ENCODE data around the gene ARID5A. TPM values are rescaled to one million over a fixed set of nuclear protein-coding genes. Genes with fewer than 3 reads are reported as not detected.
"Not testable (repeated sequence)": the region's sequence is repeated elsewhere in the genome, so short reads cannot be mapped to it uniquely, and the experiment has no call there.

Gene ARID5A
- total RNA-seq, 1 donor: 9.5 TPM

- no peak for DNase-seq (ENCODE audit: low read depth)
- TF ChIP-seq, protein P1, sequence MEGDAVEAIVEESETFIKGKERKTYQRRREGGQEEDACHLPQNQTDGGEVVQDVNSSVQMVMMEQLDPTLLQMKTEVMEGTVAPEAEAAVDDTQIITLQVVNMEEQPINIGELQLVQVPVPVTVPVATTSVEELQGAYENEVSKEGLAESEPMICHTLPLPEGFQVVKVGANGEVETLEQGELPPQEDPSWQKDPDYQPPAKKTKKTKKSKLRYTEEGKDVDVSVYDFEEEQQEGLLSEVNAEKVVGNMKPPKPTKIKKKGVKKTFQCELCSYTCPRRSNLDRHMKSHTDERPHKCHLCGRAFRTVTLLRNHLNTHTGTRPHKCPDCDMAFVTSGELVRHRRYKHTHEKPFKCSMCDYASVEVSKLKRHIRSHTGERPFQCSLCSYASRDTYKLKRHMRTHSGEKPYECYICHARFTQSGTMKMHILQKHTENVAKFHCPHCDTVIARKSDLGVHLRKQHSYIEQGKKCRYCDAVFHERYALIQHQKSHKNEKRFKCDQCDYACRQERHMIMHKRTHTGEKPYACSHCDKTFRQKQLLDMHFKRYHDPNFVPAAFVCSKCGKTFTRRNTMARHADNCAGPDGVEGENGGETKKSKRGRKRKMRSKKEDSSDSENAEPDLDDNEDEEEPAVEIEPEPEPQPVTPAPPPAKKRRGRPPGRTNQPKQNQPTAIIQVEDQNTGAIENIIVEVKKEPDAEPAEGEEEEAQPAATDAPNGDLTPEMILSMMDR (IDR thresholded peaks at IDR 0.05; ENCODE audit: insufficient read depth, low read depth, low read length): no peak
- H3K4me3 ChIP-seq (ENCODE audit: low read depth, low read length): no peak overlapping the region
Measured at GRCh38 chr2:96495982-96496629, 40.4 kb upstream of the ARID5A start.

DNA sequence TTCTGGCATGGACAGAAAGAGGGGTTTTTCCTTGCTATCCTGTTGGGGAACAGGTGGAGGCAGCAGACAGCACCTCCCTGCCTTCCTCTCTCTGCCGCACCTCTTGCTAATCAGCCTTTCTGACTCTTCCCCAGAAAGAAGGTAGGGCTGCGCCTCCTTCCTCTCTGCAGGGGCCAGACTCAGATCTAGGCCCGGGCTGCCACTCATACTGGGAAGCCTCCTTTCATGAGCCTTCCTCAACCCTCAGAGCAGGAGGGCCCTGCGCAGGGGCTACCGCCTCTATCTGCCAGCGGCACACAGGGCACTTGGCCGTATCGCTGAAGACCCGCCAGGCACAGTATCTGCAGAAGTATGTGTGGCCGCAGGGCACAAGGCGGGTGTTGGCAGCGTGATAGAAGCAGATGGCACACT lies 38.5 kb upstream of the ARID5A start:
- DNase-seq (ENCODE audit: low read depth): no peak
- TF ChIP-seq, protein P1 (IDR thresholded peaks at IDR 0.05; ENCODE audit: insufficient read depth, low read depth, low read length): no peak
- no peak overlapping the region for H3K4me3 ChIP-seq (ENCODE audit: low read depth, low read length)

DNA sequence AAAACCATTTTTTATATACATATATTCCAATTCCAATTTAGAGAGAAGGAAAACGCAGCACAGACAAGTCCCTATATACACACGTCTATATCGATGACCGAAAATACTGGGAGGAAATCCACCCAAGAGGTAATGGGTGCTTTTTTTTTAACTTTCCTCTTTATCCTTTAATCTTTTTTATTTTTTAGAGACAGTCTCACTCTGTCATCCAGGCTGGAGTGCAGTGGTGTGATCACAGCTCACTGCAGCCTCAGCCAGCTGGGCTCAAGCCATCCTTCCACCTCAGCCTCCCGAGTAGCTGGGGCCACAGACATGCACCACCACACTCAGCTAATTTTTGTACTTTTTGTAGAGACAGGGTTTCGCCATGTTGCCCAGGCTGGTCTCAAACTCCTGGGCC lies 37.9 kb upstream of the ARID5A start:
- not testable (repeated sequence) for DNase-seq (ENCODE audit: low read depth); H3K4me3 ChIP-seq (ENCODE audit: low read depth, low read length)

- TF ChIP-seq, protein P1 (IDR thresholded peaks at IDR 0.05; ENCODE audit: insufficient read depth, low read depth, low read length): no peak
- H3K4me3 ChIP-seq (ENCODE audit: low read depth, low read length): no peak overlapping the region
- no peak for DNase-seq (ENCODE audit: low read depth)
Measured at GRCh38 chr2:96499061-96499960, 37.2 kb upstream of the ARID5A start.

DNA sequence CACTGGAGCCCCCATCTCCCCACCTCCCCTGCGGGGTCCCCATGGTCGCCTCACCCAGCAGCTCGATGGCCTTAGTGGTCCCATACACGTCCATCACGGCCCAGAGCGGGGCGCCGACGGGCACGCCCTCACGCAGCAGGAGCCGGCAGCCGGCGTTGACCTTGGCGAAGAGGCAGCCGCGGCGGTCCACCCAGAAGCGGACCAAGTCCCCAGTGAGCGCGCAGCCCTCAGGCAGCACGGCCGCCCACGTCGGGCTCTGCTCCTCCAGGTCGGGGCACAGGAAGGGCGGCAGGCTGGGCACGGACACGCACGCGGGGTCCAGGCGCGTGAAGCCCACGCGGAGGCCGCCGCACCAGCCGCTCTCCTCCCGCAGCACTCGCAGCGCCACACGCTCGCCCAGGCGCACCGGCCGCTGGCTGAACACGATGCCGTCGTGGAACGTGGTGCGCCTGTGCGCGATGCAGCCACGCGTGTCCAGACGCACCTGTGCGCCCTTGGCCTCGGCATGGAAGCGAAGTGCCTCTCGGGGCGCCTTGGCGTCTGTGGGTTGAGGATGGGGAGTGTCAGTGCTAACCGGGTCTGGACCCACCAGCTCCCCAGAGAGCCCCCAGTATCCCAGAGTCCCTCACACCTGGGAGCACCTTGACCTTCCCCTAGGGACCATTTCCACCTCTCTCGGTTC lies 36.0 kb upstream of the ARID5A start:
- TF ChIP-seq, protein P1 (IDR thresholded peaks at IDR 0.05; ENCODE audit: insufficient read depth, low read depth, low read length): no peak
- H3K4me3 ChIP-seq (ENCODE audit: low read depth, low read length): no peak overlapping the region
- DNase-seq (ENCODE audit: low read depth): no peak

DNA sequence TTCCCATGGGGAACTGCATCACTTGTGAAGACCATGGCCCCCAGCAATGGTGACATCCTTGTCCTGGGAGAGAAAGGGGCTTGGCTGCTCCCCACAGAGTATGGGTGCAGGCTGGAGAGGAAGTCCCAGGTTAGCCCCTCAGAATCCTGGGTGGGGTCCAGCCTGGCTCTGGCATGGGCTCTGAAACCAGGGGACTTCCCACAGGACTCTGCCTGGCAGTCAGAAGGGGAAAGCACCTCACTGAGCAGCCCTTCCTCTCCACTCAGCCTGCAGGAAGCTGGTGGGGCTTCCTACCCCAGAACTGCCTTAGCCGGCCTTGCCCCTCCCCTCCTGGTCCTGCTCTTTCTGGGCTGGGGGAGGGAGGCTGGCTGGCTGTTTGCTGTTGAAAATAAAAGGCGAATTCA lies 35.1 kb upstream of the ARID5A start:
- TF ChIP-seq, protein P1 (IDR thresholded peaks at IDR 0.05; ENCODE audit: insufficient read depth, low read depth, low read length): no peak
- no peak overlapping the region for H3K4me3 ChIP-seq (ENCODE audit: low read depth, low read length)
- no peak for DNase-seq (ENCODE audit: low read depth)
